ENCODE results near the gene RYR2.

The RYR2 gene

DNA sequence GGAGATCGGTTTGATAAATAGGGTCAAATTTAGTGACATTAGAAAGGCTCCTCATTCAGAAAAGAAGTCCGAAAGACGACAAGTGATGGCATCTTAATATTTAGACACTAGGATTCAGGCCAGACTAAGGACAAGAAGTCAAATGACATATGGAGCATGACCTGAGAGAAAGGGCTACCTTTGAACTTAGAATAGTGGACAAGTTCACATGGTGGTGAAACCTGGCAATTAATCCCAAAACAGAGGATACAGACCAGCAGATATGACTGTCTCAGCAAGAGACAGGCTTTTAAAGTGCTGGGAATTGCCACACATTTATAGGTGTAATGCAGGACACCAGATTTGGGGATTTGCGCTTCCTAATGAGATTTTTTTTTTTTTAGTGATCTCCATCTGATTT is 703.6 kb downstream of the RYR2 start:
- no peak for DNase-seq (ENCODE audit: low read depth, low spot score)
- Histone ChIP-seq H3K27me3 (ENCODE audit: control insufficient read depth, insufficient read depth, low read length) (no peaks in the 10 kb centered on the region), H3K9me3 (ENCODE audit: control insufficient read depth, insufficient read depth, low read length) (no peaks in the 10 kb centered on the region), H3K27ac (ENCODE audit: low read length) (no peak overlapping the region), H3K4me1 (ENCODE audit: control insufficient read depth, insufficient read depth, low read length) (peaks cover 2% of the 10 kb centered on the region; the same call in 1 of the 2 replicates), H3K4me3 (ENCODE audit: low read length) (no peak overlapping the region), H3K36me3 (ENCODE audit: control insufficient read depth, insufficient read depth, low read length) (no peaks in the 10 kb centered on the region)
- no CpG with 5 or more reads among the region's 4 CpGs for WGBS (ENCODE audit: insufficient coverage, insufficient read length)

DNA sequence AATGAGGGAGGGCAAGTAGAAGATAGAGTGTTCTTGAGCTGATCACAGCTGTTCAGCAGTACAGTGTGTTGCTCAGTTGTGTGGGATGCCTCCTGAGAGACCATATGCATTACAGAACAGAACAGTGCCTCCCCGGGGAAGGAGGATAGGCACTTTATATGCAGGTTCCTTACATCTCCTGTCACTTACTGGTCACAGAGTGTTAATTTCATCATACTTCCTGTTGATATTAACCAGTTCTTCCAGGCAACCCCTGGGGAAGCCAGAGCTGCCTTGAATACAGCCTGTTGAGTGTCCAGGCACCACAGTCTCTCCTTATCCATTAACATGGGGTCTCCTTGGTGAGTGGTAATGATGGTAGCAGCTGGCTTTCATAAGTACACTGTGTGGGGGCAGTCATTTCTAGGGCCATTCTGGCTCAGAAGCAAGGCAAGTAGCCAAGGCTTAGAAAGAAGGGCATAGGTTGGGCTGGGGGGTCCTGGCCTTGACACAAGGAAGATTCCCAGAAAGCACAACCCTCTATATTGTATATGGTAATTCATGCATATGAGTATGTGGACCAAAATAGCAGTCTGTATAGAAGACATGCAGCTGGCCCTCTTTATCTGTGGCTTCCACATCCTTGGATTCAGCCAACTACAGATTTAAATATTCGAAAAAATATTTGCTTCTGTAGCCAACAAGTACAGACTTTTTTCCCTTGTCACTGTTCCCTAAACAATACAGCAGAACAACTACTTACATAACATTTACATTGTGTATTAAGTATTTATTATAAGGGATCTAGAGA is 706.4 kb downstream of the RYR2 start:
- DNase-seq (ENCODE audit: low read depth, low spot score) = no peak
- WGBS (ENCODE audit: insufficient coverage, insufficient read length) = no CpG with 5 or more reads among the region's 2 CpGs

DNA sequence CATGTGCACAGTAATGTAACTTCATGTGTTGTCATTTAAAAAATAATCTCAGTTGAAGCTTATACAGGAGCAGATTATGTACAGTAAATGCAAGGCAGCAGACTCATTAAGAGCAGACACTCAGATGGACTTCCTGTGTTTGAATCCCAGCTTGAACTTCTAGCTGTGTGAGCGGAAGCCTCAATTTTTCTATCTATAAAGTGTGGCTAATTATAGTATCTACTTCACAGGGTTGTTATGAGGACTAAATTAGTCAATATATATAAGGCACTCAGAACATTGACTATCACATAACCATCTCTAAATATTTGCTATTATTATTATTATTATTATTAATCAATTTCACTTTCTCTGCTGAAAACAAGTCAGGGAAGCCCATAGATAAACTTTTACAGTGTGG is 707.1 kb downstream of the RYR2 start:
- H3K27ac ChIP-seq (ENCODE audit: low read length) = no peak overlapping the region
- H3K27me3 ChIP-seq (ENCODE audit: control insufficient read depth, insufficient read depth, low read length) = no peaks in the 10 kb centered on the region
- no peaks in the 10 kb centered on the region for H3K36me3 ChIP-seq (ENCODE audit: control insufficient read depth, insufficient read depth, low read length)
- no peak overlapping the region for H3K4me3 ChIP-seq (ENCODE audit: low read length)
- no peak for DNase-seq (ENCODE audit: low read depth, low spot score)
- no peaks in the 10 kb centered on the region for H3K4me1 ChIP-seq (ENCODE audit: control insufficient read depth, insufficient read depth, low read length)
- WGBS (ENCODE audit: insufficient coverage, insufficient read length) = no CpG with 5 or more reads among the region's 1 CpG
- H3K9me3 ChIP-seq (ENCODE audit: control insufficient read depth, insufficient read depth, low read length) = no peaks in the 10 kb centered on the region

More for the DNA sequence above, 706.4 kb downstream of the RYR2 start:
- H3K27ac ChIP-seq (ENCODE audit: low read length) = no peak overlapping the region
- H3K9me3 ChIP-seq (ENCODE audit: control insufficient read depth, insufficient read depth, low read length) = no peaks in the 10 kb centered on the region
- H3K27me3 ChIP-seq (ENCODE audit: control insufficient read depth, insufficient read depth, low read length) = no peaks in the 10 kb centered on the region
- no peak overlapping the region for H3K4me3 ChIP-seq (ENCODE audit: low read length)
- no peaks in the 10 kb centered on the region for H3K36me3 ChIP-seq (ENCODE audit: control insufficient read depth, insufficient read depth, low read length)
- H3K4me1 ChIP-seq (ENCODE audit: control insufficient read depth, insufficient read depth, low read length) = no peaks in the 10 kb centered on the region

DNA sequence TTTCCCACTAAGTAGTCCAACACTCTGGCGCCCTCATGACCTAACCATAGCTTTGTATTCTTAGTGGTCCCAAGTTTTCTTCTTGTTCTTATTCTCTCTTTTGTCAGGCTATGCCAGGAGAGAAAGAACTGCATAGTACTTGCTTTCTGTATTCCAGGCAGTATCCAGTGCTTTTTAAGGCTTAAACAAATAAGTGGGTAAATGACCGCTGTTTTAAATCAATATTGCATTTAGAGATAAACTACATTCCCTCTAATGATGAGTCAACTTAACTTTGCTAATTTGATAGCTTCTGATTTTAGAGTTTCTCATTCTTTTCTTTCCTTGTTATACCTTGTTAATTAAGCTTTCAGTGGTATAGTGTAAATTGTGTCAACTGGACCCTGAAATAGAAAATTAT is 709.1 kb downstream of the RYR2 start:
- no CpG with 5 or more reads among the region's 2 CpGs for WGBS (ENCODE audit: insufficient coverage, insufficient read length)
- Histone ChIP-seq H3K36me3 (ENCODE audit: control insufficient read depth, insufficient read depth, low read length) (no peaks in the 10 kb centered on the region), H3K4me1 (ENCODE audit: control insufficient read depth, insufficient read depth, low read length) (no peaks in the 10 kb centered on the region), H3K4me3 (ENCODE audit: low read length) (no peak overlapping the region), H3K27me3 (ENCODE audit: control insufficient read depth, insufficient read depth, low read length) (no peaks in the 10 kb centered on the region), H3K9me3 (ENCODE audit: control insufficient read depth, insufficient read depth, low read length) (no peaks in the 10 kb centered on the region), H3K27ac (ENCODE audit: low read length) (no peak overlapping the region)
- no peak for DNase-seq (ENCODE audit: low read depth, low spot score)

DNA sequence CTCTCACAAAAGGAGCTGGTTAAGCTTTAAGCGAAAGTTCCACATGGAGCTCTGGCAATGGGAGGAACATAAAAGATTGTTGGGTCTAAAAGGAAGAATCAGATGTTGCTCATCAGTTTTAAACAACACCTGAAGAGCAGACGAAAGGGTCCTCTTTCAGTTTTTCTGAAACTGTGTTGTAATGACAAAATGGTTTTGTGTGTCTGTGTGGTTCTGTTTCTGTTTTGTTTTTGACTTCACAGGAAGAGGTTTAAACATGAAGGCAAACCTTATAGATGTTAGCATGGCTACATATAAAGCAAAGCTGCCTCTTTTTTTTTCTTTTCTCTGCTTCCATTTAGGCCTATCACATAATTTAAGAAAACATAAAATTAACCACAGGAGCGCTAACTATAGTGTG is 712.6 kb downstream of the RYR2 start:
- Histone ChIP-seq H3K4me3 (ENCODE audit: low read length) (no peak overlapping the region), H3K27me3 (ENCODE audit: control insufficient read depth, insufficient read depth, low read length) (no peaks in the 10 kb centered on the region), H3K36me3 (ENCODE audit: control insufficient read depth, insufficient read depth, low read length) (no peaks in the 10 kb centered on the region), H3K4me1 (ENCODE audit: control insufficient read depth, insufficient read depth, low read length) (no peaks in the 10 kb centered on the region), H3K9me3 (ENCODE audit: control insufficient read depth, insufficient read depth, low read length) (no peaks in the 10 kb centered on the region), H3K27ac (ENCODE audit: low read length) (no peak overlapping the region)
- no CpG with 5 or more reads among the region's 3 CpGs for WGBS (ENCODE audit: insufficient coverage, insufficient read length)
- no peak for DNase-seq (ENCODE audit: low read depth, low spot score)

DNA sequence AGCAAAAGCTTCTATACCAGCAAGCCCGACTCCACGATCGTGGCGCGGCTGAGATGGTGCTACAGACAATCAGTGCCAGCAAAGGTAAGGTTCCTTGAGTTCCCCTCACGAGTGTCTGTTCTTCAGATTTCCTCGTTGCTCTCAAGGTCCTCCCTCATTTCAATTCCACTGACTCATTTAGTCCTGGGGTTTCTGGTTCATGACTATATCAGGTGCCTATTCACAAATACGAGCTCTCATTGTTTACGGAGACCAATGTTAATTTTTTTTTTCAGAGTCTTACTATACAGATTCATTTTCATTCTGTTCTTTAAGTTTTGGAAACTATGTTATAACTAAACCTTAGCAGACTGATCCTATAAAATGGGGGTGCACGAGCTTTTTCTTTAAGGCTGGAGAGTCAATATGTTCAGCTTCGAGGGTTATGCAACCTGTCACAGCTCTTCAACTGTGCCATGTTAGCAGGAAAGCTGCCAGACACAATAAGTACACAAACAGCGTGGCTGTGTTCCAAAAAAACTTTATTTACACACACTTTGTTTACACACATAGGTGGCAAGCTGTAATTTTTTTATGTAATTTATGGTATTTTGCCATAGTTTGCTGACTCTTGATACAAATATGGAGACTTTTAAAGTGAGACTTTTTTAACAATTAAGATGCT is 714.5 kb downstream of the RYR2 start:
- no peak overlapping the region for H3K27ac ChIP-seq (ENCODE audit: low read length)
- no peaks in the 10 kb centered on the region for H3K36me3 ChIP-seq (ENCODE audit: control insufficient read depth, insufficient read depth, low read length)
- no peaks in the 10 kb centered on the region for H3K9me3 ChIP-seq (ENCODE audit: control insufficient read depth, insufficient read depth, low read length)
- no CpG with 5 or more reads among the region's 12 CpGs for WGBS (ENCODE audit: insufficient coverage, insufficient read length)
- H3K4me1 ChIP-seq (ENCODE audit: control insufficient read depth, insufficient read depth, low read length) = no peaks in the 10 kb centered on the region
- no peak for DNase-seq (ENCODE audit: low read depth, low spot score)
- no peaks in the 10 kb centered on the region for H3K27me3 ChIP-seq (ENCODE audit: control insufficient read depth, insufficient read depth, low read length)
- no peak overlapping the region for H3K4me3 ChIP-seq (ENCODE audit: low read length)

DNA sequence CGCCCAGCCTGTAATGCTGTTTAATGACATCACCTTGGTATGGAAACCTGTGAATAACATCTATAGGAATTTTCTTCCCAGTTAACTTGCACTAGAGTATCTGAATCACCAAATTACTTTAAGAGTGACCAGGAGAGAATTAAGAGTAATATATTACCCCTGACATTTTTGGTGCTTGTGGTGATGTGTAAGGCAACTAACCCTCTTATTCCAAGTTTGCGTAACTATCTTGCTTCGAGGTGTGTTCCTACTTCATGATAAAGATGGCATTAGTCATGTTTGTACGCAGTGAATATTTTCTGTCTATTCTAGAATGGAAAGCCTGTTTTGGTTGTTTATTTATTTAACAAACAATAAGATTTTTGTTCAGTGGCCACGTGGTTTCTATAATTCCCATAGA is 717.4 kb downstream of the RYR2 start:
- Histone ChIP-seq H3K4me3 (ENCODE audit: low read length) (no peak overlapping the region), H3K27me3 (ENCODE audit: control insufficient read depth, insufficient read depth, low read length) (no peaks in the 10 kb centered on the region), H3K36me3 (ENCODE audit: control insufficient read depth, insufficient read depth, low read length) (no peaks in the 10 kb centered on the region), H3K4me1 (ENCODE audit: control insufficient read depth, insufficient read depth, low read length) (no peaks in the 10 kb centered on the region), H3K9me3 (ENCODE audit: control insufficient read depth, insufficient read depth, low read length) (no peaks in the 10 kb centered on the region), H3K27ac (ENCODE audit: low read length) (no peak overlapping the region)
- no peak for DNase-seq (ENCODE audit: low read depth, low spot score)
- whole genome bisulfite sequencing (ENCODE audit: insufficient coverage, insufficient read length) = no CpG with 5 or more reads among the region's 5 CpGs

DNA sequence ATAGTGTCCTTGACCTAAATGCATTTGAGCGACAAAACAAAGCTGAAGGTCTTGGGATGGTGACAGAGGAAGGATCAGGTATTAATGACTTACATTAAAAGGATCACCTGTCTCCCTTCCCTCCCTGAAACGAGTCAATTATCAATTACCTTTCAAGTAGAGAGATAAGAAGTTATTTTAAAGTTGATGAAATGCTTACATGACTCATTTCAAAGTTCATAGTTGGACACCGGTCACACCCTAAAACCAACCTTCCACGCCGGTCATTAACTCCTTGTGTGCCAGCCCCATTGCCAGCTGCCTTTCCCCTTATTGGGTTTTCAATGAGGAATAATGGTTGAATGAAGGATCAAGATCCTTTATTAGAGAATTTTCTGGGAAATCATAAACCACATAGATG is 719.0 kb downstream of the RYR2 start:
- no peak overlapping the region for H3K27ac ChIP-seq (ENCODE audit: low read length)
- WGBS (ENCODE audit: insufficient coverage, insufficient read length) = no CpG with 5 or more reads among the region's 5 CpGs
- H3K9me3 ChIP-seq (ENCODE audit: control insufficient read depth, insufficient read depth, low read length) = no peaks in the 10 kb centered on the region
- no peaks in the 10 kb centered on the region for H3K4me1 ChIP-seq (ENCODE audit: control insufficient read depth, insufficient read depth, low read length)
- no peak for DNase-seq (ENCODE audit: low read depth, low spot score)
- H3K4me3 ChIP-seq (ENCODE audit: low read length) = no peak overlapping the region
- no peaks in the 10 kb centered on the region for H3K27me3 ChIP-seq (ENCODE audit: control insufficient read depth, insufficient read depth, low read length)
- no peaks in the 10 kb centered on the region for H3K36me3 ChIP-seq (ENCODE audit: control insufficient read depth, insufficient read depth, low read length)

DNA sequence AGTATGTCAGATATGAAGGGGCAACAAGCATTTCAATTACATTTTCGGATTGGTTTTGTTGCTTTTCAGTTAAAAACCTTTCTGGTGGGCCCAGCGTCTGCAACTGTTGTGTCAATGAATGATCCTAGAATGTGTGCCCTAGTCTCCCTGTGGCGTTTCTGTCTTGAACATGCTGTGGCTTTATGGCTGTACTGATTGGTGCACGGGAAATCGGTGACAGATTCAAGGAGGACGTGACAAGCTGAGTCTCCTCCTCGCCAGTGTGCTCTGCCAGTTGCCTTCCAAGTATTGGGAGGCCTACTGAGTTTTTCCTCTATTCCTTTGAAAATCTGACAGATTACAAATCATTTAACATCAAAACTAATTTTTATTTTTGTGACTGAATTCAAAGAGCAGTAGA is 721.2 kb downstream of the RYR2 start:
- DNase-seq (ENCODE audit: low read depth, low spot score) = no peak
- Histone ChIP-seq H3K27ac (ENCODE audit: low read length) (no peak overlapping the region), H3K4me1 (ENCODE audit: control insufficient read depth, insufficient read depth, low read length) (no peaks in the 10 kb centered on the region), H3K36me3 (ENCODE audit: control insufficient read depth, insufficient read depth, low read length) (no peaks in the 10 kb centered on the region), H3K27me3 (ENCODE audit: control insufficient read depth, insufficient read depth, low read length) (no peaks in the 10 kb centered on the region), H3K4me3 (ENCODE audit: low read length) (no peak overlapping the region), H3K9me3 (ENCODE audit: control insufficient read depth, insufficient read depth, low read length) (no peaks in the 10 kb centered on the region)
- no CpG with 5 or more reads among the region's 7 CpGs for whole genome bisulfite sequencing (ENCODE audit: insufficient coverage, insufficient read length)

DNA sequence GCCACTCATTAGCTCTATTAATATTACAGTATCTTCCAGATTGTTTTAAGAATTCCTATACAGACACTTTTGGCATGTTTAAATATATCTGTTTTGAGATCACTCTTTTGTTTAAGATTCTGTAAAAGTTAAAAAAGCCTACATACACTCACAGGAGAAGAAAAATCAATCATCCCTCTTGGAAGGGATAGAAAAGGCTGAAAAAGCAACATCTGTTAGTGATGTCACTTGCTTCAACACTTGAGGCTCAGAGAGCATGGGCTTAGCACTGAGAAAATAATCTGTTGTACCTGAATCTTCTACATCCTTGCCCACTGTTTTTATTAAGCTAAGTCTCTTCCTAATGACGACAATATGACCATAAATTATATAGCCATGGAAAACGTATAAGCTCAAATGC is 721.8 kb downstream of the RYR2 start:
- WGBS (ENCODE audit: insufficient coverage, insufficient read length) = no CpG with 5 or more reads among the region's 2 CpGs
- no peak overlapping the region for H3K27ac ChIP-seq (ENCODE audit: low read length)
- H3K9me3 ChIP-seq (ENCODE audit: control insufficient read depth, insufficient read depth, low read length) = no peaks in the 10 kb centered on the region
- H3K27me3 ChIP-seq (ENCODE audit: control insufficient read depth, insufficient read depth, low read length) = no peaks in the 10 kb centered on the region
- no peak for DNase-seq (ENCODE audit: low read depth, low spot score)
- H3K4me1 ChIP-seq (ENCODE audit: control insufficient read depth, insufficient read depth, low read length) = no peaks in the 10 kb centered on the region
- H3K4me3 ChIP-seq (ENCODE audit: low read length) = no peak overlapping the region
- no peaks in the 10 kb centered on the region for H3K36me3 ChIP-seq (ENCODE audit: control insufficient read depth, insufficient read depth, low read length)

DNA sequence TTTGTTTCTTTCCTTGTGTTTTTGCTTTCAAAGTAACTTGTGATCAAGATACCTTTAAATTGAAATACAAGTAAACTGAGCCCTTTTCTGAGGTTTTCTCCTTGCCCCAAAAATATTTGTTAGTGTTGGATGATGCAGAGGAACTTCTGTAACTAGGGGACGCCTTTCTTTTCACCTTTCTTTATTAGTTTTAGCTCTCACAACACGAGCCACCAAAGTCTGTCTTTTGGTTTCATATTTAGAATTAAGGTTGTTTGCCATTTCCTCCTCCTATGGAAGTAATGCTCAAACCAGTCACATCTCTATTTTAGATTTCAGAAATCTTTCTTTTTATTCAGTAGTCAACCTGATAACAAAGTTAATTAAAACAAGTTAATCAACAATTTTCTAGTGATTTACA is 727.9 kb downstream of the RYR2 start:
- Histone ChIP-seq H3K27me3 (ENCODE audit: control insufficient read depth, insufficient read depth, low read length) (no peaks in the 10 kb centered on the region), H3K9me3 (ENCODE audit: control insufficient read depth, insufficient read depth, low read length) (no peaks in the 10 kb centered on the region), H3K27ac (ENCODE audit: low read length) (no peak overlapping the region), H3K4me3 (ENCODE audit: low read length) (no peak overlapping the region), H3K4me1 (ENCODE audit: control insufficient read depth, insufficient read depth, low read length) (no peaks in the 10 kb centered on the region), H3K36me3 (ENCODE audit: control insufficient read depth, insufficient read depth, low read length) (no peaks in the 10 kb centered on the region)
- no peak for DNase-seq (ENCODE audit: low read depth, low spot score)
- WGBS (ENCODE audit: insufficient coverage, insufficient read length) = no CpG with 5 or more reads among the region's 2 CpGs

Data from iPS DF 6.9 (cell line).